Measurements from ENCODE around the gene CITED1.
"Not testable (repeated sequence)": the region's sequence is repeated elsewhere in the genome, so short reads cannot be mapped to it uniquely, and the experiment has no call there.

Gene CITED1

GRCh38 chrX:72305286-72306084 lies at the start of gene CITED1:
Gene CITED1 (minus strand): TSS chrX:72305914. CDS start chrX:72302869, 3,045 bp downstream.
- DNase-seq (ENCODE audit: low read depth in 3 of 3, low spot score in 1 of 3): no peak

GRCh38 chrX:72352786-72353185 lies 47.1 kb upstream of the CITED1 start:
- no peak for DNase-seq (ENCODE audit: low read depth in 3 of 3, low spot score in 1 of 3)

- DNase-seq (ENCODE audit: low read depth in 3 of 3, low spot score in 1 of 3): no peak
Measured at GRCh38 chrX:72351606-72352334, 46.1 kb upstream of the CITED1 start.

- DNase-seq (ENCODE audit: low read depth in 3 of 3, low spot score in 1 of 3): no peak
Measured at GRCh38 chrX:72349190-72349589, 43.5 kb upstream of the CITED1 start.

GRCh38 chrX:72348247-72348979 lies 42.7 kb upstream of the CITED1 start:
- no peak for DNase-seq (ENCODE audit: low read depth in 3 of 3, low spot score in 1 of 3)

GRCh38 chrX:72347366-72347765 lies 41.7 kb upstream of the CITED1 start:
- DNase-seq (ENCODE audit: low read depth in 3 of 3, low spot score in 1 of 3): no peak

- no peak for DNase-seq (ENCODE audit: low read depth in 3 of 3, low spot score in 1 of 3)
Measured at GRCh38 chrX:72346302-72346949, 40.7 kb upstream of the CITED1 start.

GRCh38 chrX:72340626-72341025 lies 34.9 kb upstream of the CITED1 start:
- no peak for DNase-seq (ENCODE audit: low read depth in 3 of 3, low spot score in 1 of 3)

- DNase-seq (ENCODE audit: low read depth in 3 of 3, low spot score in 1 of 3): no peak
Measured at GRCh38 chrX:72340041-72340440, 34.3 kb upstream of the CITED1 start.

- DNase-seq (ENCODE audit: low read depth in 3 of 3, low spot score in 1 of 3): no peak
Measured at GRCh38 chrX:72330131-72330530, 24.4 kb upstream of the CITED1 start.

- DNase-seq (ENCODE audit: low read depth in 3 of 3, low spot score in 1 of 3): no peak
Measured at GRCh38 chrX:72326605-72327300, 21.0 kb upstream of the CITED1 start.

GRCh38 chrX:72319651-72320050 lies 13.9 kb upstream of the CITED1 start:
- not testable (repeated sequence) for DNase-seq (ENCODE audit: low read depth in 3 of 3, low spot score in 1 of 3)

- DNase-seq (ENCODE audit: low read depth in 3 of 3, low spot score in 1 of 3): no peak
Measured at GRCh38 chrX:72317139-72317538, 11.4 kb upstream of the CITED1 start.

GRCh38 chrX:72316408-72317110 lies 10.8 kb upstream of the CITED1 start:
- no peak for DNase-seq (ENCODE audit: low read depth in 3 of 3, low spot score in 1 of 3)

GRCh38 chrX:72314881-72315280 lies 9.2 kb upstream of the CITED1 start:
- no peak for DNase-seq (ENCODE audit: low read depth in 3 of 3, low spot score in 1 of 3)

- no peak for DNase-seq (ENCODE audit: low read depth in 3 of 3, low spot score in 1 of 3)
Measured at GRCh38 chrX:72313707-72314641, 8.3 kb upstream of the CITED1 start.

GRCh38 chrX:72312311-72312940 lies 6.7 kb upstream of the CITED1 start:
- DNase-seq (ENCODE audit: low read depth in 3 of 3, low spot score in 1 of 3): no peak

- no peak for DNase-seq (ENCODE audit: low read depth in 3 of 3, low spot score in 1 of 3)
Measured at GRCh38 chrX:72309297-72310071, 3.8 kb upstream of the CITED1 start.

Data from stimulated activated CD4-positive, alpha-beta T cell treated with anti-CD3 and anti-CD28 coated beads, TNF-alpha, amount 100 ng/mL, for 1 hour (primary cell).